GM19468 (cell line): ENCODE data around the gene ABLIM2.

Experiments used
- ATAC-seq: cut with Tn5 transposase; IDR thresholded peaks from one replicate; pipeline ENCODE4 v1.9.1; 2021; ENCODE audit warnings: mild to moderate bottlenecking, moderate library complexity, moderate number of reproducible peaks; ENCODE audit not compliant: unreplicated experiment; ENCODE audit errors: extremely low read depth

Gene ABLIM2

DNA sequence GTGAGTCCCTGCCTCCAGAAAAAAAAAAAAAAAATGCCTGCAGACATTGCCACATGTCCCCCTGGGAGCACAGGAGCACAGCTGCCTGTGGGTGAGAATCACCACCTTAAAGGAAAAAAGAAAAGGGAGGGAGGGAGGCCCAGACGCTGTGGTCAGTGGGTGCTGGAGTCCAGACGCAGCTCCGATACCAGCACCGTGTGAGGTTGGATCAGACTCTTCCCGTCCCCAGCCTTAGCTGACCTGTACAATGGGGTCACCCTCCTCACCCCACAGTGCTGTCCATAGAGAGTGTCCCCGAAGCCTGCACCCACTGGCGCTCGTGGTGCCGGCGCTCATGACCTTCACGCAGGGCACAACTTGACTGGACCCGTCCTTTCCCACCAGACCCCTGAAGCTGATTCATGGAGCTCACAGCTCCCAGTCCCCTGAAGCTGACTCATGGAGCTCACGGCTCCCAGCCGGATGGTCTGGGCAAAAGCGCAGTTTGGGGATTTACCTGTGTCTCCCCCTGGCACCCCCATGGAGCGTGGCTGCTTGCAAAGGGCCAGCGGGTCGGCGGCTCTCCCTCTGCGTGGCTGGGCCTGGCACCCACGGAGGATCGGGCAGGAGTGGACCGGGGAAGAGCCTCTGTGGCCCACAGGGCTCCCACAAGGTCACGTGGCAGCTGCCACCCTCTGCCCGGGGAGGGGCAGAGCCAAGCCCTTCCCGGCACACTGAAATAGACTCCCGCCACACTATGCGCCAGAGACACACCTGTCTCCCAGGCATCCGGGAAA lies 31.4 kb downstream of the ABLIM2 start:
- ATAC-seq = no peak

DNA sequence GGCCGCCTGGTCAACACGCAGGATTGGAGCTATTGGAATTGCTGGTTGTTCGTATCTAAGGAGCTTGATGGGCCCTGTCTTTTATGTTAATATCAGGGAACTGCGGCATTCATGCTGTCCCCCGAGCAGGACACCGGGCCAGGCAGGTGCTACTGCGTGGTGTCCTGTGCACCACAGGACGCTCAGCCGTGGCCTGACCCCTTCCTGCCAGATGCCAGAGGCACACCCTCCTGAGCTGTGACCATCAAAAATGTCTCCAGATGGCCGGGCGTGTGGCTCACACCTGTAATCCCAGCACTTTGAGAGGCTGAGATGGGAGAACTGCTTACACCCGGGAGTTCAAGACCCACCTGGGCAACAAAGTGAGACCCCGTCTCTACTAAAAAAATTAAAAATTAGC lies 32.1 kb downstream of the ABLIM2 start:
- ATAC-seq = no peak

DNA sequence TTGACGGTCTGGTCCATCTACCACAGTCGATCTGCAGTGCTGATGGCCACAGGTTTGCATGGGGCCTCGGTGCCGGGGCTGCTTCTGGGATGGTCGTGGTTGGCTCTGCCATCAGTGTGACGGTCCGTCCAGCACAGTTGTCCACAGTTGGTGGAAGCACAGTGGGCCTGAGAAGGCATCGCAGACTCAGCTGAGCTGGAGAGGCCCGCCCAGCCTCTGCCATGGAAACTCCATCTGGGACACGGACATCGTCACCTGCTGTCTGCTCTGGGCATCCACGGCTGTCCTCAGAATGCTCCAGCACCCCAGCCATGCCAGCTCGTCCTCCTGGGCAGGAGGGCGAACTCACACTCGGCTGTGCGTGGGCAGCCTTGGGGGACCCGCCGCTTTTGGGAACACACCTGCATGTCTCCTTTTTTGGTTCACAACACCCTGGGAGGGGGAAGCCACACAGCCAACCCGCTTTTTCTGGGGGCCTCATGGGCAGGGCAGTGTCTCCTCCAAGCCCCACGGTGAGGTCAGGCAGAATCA lies 33.0 kb downstream of the ABLIM2 start:
- no peak for ATAC-seq

DNA sequence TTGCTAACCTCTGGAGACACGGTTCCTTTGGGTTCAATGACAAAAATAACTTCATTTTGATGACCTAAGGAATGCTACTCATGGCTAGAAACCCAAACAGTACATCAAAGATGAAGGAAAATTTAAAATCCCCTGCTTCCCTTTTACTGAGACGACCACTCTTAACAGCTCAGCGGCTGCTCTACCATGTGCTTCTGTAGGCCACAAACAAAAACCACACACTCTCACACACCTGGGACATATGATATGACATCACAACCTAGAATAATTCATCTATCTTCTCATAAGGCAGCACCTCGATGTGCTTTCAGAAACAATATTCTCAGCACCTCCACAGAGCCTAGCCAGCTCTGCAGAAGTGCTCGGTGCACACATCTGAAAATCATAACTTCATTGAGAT lies 34.7 kb downstream of the ABLIM2 start:
- ATAC-seq = no peak

DNA sequence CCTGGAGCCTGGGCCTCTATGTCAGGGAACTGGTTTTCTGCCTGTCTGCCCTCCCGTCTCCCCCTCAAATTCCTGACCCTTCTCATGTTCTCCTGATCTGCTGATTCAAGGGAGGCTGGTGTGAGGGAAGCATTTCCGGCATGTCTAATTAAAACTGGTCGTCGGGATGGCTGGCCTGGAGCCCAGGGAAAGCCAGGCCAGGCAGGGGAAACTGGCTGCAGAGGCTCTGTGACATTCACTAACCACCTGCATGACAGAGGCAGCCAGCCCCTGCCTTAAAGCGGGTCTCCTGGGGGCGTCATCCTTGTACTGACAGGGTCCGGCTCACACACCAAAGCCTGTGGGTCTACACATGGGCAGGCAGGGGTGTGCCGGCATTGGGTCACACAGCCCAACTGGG lies 35.2 kb downstream of the ABLIM2 start:
- no peak for ATAC-seq

DNA sequence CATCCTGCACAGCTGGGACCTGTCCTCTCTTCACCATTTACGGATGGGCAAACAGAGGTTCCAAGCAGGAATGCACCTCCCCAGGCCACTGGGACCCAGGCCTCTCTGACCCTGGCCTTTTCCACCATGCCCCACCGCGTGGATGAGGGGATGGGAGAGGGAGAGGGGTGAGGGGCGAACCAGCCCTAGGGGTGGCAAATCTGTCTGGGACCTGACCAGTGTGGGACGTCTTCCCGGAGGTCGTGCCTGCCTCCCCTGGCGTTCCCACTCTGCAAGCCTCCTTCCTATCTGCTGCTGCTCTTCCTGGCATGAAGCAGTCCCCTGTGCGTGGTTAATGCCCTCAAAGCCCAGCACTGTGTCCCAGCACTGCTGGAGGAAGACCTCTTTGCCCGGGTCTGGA lies 35.9 kb downstream of the ABLIM2 start:
- no peak for ATAC-seq

DNA sequence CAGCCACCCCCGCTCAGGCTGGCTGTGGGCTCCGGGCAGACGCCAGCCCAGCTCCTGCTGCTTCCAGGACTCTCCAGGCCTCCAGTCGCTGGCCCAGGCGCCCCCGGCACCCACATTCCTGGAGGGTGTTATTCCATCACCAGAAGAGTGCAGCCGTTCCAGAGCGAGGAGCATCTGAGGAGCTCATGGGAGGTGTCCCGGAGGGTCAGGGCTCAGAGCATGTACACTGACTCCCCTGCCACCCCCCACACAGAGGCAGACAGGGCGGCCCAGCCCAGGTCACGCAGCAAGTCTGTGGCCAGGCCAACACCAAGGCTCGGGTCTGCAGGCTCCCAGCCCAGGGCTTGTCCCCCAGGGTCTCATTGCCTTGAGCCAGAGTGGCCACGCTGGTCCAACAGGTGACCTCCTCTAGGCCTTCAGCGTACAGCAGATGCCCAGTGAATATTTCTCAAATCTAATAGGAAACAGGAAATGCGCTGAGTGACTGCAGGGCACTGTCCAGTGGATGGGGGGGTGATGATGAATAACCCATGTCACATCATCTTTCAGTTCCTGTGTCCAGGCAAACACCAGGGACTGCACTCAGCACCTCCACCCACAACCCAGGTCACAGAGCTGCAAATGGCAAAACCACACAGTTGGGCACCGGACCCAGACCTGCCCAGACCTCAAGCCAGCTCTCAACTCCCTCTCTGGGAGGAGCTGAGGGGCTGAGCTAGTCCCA lies 37.2 kb downstream of the ABLIM2 start:
- ATAC-seq = no peak

DNA sequence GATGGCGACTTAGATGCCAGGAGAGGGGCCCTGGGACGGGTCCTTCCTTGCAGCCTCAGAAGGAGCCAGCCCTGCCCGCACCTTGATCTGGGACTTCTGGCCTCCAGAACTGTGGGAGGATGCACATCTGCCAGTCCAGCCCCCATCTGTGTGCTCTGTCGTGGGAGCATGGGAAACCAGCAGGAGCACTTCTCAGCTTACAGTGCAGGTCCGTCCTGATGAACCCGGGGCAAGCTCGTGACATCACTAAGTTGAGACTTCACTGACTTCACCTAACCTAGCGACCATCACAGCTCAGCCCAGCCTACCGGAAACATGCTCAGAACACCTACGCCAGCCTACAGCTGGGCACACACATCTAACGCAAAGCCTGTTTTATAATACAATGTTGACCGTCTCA lies 38.1 kb downstream of the ABLIM2 start:
- no peak for ATAC-seq

DNA sequence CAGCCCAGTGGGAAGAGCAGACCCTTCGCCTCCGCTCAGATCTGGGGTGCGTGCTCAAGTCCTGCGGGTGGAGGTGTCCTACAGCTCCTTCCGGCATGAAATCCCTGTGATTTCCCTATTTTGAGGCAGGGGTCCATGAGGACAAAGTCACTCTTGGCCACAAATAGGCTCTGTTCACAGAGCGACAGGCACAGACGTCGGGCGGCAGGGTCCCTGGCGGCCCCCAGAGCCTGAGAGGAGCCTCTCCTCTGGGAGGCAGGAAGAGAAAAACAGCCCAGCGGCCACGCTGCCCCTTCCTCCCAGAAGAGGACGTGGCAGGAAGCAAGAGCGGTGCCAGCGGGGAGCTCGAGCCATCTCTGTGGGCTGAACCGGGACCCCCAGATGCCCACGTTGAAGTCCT lies 38.7 kb downstream of the ABLIM2 start:
- ATAC-seq = no peak

DNA sequence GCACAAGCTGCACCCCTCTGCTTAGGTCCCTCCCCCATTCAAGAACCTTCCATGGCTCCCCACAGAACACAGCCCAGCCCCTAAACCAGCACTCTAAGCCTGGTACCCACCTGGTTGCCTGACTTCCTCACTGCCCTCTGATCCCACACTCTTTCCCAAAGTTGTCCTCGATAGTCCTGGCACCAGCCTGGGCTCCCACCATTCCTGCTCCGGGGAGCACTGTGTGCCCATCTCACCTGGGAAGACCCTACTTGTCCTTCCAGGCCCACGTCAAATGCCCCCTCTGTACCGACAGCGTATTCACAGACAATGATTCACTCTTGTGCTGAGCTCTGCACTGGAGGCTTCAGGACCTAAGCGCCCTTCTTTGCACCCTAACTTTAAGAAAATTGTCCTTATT lies 40.1 kb downstream of the ABLIM2 start:
- ATAC-seq = no peak

DNA sequence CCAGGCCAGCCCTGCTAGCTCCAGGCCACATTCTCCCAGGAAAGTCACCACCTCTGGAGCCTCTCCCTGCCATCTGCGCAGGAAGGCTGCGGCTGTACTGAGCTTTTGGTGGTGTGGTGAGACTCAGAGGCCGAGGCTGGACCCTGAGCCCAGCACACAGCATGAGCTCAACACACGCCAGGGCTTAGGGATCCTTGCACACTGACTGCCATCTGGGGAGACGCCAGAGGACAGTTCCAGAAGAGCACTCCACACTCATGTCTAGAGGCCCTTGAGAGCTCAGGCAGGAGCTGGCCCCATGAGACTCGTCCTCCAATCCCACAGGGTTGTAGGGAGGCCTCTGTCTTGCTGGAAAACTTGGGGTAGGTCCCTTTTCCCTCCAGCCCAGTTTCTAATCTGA lies 40.6 kb downstream of the ABLIM2 start:
- no peak for ATAC-seq

DNA sequence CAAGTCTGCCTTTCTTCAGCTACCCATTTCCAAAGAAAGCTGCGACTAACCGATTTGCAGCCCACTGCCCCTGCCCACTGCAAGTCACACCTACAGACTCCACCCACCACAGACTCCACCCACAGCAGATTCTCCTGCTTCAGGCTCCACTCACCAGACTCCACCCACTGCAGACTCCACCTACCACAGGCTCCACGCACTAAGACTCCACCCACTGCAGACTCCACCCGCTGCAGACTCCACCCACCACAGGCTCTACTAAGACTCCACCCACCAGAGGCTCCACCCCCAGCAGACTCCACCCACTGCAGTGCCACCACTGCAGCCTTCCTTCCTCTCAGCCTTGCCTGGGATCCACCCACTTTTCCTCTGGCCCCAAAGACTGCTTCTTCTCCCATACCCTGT lies 41.3 kb downstream of the ABLIM2 start:
- no peak for ATAC-seq

DNA sequence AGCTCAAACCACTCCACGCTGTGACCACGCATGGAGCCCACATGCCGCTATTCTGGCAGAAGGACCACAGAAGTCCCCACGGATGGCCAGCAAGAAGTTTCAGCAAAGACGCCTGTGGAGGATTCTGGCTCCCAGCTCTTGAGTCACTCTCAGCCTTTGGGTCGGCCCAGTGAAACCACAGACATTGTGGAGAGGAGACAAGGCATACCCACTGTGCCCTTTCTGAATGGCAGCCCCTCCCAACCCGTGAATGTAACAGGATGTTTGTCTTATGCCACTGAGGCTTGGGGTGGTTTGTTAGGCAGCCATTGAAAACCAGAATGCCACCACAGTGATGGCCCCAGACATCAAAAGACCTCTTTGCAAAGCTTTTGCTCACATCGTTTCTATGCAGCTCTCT lies 42.7 kb downstream of the ABLIM2 start:
- no peak for ATAC-seq

DNA sequence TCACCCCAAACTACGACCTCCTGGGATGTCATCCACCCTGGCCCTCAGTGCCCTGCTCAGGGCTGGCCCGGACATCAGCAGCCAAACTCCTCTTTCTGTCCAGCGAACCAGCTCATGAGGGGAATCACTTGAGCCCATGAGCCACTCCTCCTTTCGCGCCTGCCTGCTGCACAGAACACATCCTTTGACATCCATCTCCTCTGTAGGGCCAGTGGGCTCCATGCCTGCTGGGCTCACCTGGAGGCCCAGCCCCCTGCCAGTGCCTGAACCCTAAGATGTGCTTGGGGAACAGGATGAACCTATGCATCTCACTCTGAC lies 43.5 kb downstream of the ABLIM2 start:
- ATAC-seq = no peak

DNA sequence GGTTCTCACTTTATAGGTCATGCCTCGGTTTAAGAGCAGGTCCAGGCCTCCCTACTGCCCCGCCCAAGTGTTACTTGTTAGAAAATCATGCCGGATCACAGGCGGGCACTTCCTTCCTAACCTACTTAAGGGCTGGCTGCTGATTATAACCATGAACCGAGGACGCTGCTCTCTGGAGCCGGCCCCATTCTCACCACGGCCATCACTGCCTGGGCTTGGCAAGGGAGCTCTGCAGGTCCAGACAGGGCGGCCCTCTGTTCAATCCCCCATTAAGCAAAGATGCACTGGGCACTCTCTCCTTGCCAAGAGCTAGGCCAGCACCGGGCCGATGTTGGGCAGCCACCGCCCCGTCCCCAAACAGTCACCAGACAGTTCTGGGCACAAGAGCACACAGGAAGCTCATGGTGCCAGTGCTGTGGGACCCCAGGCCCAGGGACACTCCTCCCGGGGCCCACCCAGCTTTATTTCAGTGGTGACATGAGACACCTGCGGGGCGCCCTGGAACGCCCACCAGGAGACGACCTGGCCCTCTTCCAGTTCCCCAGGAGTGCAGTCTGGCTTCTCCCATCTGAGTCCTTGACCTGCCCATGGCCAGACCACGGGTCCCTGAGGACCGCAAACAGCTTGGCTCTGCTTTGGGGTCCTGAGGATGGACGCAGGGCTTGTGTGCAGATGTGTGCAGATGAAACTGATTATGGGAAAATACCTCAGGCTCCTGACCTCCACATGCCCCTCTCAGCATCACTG lies 44.0 kb downstream of the ABLIM2 start:
- no peak for ATAC-seq

DNA sequence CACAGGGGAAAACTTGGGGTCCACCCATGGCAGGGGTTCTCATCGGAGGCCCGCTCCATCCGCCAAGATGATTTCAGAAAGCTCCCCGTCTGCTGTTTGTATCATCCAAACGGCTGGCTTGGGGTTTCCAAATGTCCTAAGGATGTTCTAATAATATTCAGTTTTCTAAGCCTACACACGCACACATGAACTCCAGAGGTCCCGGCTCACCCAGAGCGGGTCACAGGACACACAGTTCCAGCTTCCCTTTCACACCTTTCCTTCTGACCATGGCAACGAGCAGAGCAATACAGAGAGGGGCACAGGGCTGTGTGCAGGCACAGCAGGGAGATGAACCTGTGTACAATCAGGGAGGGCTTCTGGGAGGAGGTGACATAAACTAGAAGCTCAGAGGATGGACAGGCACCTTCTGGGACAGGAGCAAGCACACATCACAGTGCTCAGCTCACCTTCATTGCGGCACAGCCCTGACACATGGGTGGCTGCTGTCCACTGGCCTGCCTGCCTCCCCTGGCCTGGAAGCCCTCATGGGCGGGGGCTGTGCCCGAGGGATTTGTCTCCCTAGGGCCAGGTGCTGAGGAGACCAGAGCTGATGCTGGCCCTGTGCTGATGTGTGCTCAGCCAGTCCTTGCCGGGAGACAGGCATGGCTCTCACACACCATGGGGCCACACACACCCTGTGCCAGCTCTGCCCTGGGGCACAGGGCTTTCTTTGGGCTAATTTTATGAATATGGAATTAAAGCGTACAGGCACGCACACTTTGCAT lies 44.8 kb downstream of the ABLIM2 start:
- ATAC-seq = no peak

DNA sequence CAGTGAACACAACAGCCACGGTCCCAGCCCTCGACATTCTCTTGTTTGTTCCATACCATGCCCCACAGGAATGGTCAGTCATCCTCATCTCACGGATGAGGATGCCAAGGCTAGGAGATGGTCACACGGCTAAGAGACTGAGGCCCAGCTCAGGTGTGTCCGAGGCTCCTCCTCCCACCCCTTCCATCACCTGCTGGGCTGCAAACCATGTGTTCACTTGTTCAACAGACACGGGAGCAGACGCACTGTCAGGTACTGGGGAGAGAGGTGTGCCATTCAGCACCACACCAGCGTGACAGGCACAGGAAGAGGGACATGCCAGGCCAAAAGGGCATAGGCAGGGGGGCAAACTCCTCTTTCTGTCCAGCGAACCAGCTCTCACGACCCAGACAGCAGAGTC lies 45.9 kb downstream of the ABLIM2 start:
- ATAC-seq = no peak

DNA sequence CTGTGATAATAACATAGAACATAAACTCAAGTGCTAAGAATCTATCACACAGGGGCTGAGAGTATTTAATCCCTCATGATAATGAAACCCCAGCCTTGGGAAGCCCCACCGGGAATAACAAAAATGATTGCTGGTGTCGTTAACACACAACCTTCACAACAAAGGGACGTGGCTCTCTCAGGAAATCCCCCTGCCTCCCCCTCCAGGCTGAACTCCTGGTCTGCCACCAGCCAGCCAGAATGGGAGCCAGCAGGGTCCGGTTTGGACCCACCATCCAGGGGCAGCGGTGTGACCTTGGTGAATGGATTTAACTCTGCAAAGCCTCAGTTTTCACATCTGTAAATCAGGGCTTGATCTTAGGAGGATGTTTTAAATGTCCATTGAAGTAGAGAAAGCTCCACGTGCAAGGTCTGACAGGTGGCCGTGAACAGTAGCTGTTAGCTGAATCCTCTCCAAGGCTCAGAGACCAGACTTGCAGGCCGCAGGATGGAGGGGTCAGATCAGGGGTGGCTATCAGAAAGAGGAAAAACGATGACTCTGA lies 46.5 kb downstream of the ABLIM2 start:
- ATAC-seq = no peak

DNA sequence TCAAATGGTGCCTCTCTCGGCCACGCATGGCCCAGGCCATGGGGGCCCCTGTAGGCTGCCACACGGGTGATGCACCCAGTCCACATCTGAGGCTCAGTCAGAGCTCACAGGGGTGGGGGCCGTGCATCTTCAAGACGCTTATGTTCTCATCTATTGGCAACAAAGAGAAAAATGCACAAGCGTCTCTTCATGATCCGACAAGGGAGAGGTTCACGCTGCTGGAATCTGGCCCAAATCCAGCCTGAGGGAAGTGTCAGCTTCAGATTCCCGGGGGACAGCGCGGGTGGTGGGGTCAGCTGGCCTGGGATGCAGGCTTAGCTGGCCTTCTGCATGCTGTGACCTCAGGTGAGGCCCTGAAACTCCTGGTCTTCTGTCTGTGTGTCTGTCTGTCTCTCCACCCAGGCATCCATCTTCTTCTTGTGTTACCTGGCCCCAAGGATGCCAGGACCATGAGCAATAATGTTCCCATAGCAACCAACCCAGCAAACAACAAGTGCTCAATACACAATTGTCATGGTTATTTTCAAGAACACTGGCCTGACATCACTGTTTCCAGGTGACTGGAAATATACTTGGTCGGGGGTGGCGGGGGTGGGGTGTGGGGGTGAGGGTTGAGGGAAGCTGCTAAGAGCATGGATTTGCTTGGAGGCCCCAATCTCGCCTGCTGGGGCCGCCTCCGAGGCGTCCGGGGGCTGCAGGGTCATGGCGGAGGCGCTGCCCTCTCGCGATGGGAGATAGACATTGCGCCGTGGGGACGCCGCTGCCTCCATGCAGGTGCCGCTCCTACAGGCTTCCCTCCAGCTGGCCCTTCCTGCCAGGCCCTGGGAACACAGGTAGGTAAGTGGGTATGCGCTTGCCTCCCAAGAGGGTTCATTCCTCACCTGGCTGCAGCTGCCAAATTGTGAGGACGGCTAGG lies 48.3 kb downstream of the ABLIM2 start:
- no peak for ATAC-seq
